Measurements from ENCODE around the gene TRMT61A. TPM values are rescaled to one million over a fixed set of nuclear protein-coding genes. Genes with fewer than 3 reads are reported as not detected.

The TRMT61A gene
- total and polyA plus RNA-seq, 10 of the 15 experiments (the other 5 are each of a cell fraction or from before 2014, with no cell fraction given): 0.11 to 21.9 (median 11.4) TPM

DNA sequence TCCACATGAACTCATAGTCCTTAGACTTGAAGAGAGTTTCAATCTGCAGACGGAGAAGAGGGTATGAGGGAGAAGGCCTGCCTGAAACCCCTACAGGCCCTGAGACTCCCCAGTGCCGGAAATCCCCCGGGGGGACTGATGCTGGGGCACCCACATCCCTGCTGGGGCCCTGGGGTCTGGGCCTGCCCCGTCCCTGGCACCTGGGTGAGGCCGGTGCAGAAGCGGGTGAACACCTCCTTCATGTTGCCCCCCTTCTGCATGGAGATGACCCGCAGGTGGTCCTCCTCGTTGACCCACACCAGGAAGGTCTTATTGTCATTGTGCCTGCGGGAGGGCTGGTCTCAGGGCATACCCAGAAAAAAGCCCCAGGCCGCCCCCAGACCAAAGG, 8.7 kb upstream of the TRMT61A start:
- DNase-seq (ENCODE audit: low read depth, low spot score): no peak
- Histone ChIP-seq H4K20me1 (ENCODE audit: control insufficient read depth, insufficient read depth) (no peaks in the 10 kb centered on the region), H3K9ac (ENCODE audit: control insufficient read depth, insufficient read depth, low read length) (peak overlapping the region; percentile 34; the same call in 1 of the 2 replicates), H3K79me2 (ENCODE audit: control insufficient read depth, insufficient read depth, low read length) (no peaks in the 10 kb centered on the region), H2AFZ (ENCODE audit: control insufficient read depth, low read depth, low read length) (peak overlapping the region; percentile 62; the same call in 1 of the 2 replicates), H3K9me3 (replicated peaks; ENCODE audit: control insufficient read depth, insufficient read depth, low read length) (no peaks in the 10 kb centered on the region; the same call in 2 of the 3 replicates), H3K36me3 (ENCODE audit: control insufficient read depth in 2 of 2, insufficient read depth in 2 of 2, low read length in 1 of 2) (no peaks in the 10 kb centered on the region), H3K4me1 (ENCODE audit: control insufficient read depth, insufficient read depth, low read length) (peaks cover 25% of the 10 kb centered on the region), H3K27me3 (replicated peaks in 1 of 2; ENCODE audit: control insufficient read depth in 2 of 2, insufficient read depth in 2 of 2, low read length in 1 of 2) (peaks cover 2% of the 10 kb centered on the region in 2 experiments; a peak in 2 of 4 replicates), H3K4me3 (no peak overlapping the region), H3K27ac (ENCODE audit: control insufficient read depth, insufficient read depth) (no peak overlapping the region), H3K4me2 (ENCODE audit: control insufficient read depth, insufficient read depth) (peak overlapping the region; percentile 97)
- RAD21 ChIA-PET (ENCODE audit: unreplicated experiment): interaction anchor here (0.6 to 1.4 kb wide), 3 partner anchors 10 to 44 kb away, joined by 3 to 7 read pairs (median 5); no protein-coding TSS in a partner anchor
- TF ChIP-seq, protein P1, sequence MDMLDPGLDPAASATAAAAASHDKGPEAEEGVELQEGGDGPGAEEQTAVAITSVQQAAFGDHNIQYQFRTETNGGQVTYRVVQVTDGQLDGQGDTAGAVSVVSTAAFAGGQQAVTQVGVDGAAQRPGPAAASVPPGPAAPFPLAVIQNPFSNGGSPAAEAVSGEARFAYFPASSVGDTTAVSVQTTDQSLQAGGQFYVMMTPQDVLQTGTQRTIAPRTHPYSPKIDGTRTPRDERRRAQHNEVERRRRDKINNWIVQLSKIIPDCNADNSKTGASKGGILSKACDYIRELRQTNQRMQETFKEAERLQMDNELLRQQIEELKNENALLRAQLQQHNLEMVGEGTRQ (IDR thresholded peaks at IDR 0.05; ENCODE audit: borderline replicate concordance, low read depth, low read length): no peak
- SMC1A ChIA-PET (ENCODE audit: uncharacterized antibody, unreplicated experiment): interaction anchor here (1.6 to 1.7 kb wide), 2 partner anchors 23 to 37 kb away, joined by 3 to 5 read pairs; no protein-coding TSS in a partner anchor
- POLR2A ChIA-PET: interaction anchor here (1.3 kb wide), 1 partner anchor 24 kb away, joined by 4 read pairs; no protein-coding TSS in a partner anchor
- in situ Hi-C loops (cut with MboI) (no loop called here), intact Hi-C loops (cut with micrococcal nuclease; ENCODE audit: unreplicated experiment) (no loop called here)
- no peak for FAIRE-seq
- BruUV-seq (replicated peaks): no TSS peak
- peak; percentile 29 for ATAC-seq
- CTCF ChIA-PET: interaction anchor here (0.7 to 6.5 kb wide), 4 partner anchors 9 to 1806 kb away, joined by 3 to 53 read pairs (median 22); partner anchors contain the start of gene TRMT61A
- WGBS (ENCODE audit: insufficient coverage, insufficient replicate concordance, low lambda C conversion rate, missing lambda C conversion rate): 7% methylated on average over 10 of the region's 10 CpGs

- H3K4me2 ChIP-seq (ENCODE audit: control insufficient read depth, insufficient read depth): peak overlapping the region; percentile 97
- ChIA-PET RAD21 (ENCODE audit: unreplicated experiment) (interaction anchor here (0.6 to 1.4 kb wide), 3 partner anchors 9 to 275 kb away, joined by 4 to 7 read pairs (median 5); no protein-coding TSS in a partner anchor), SMC1A (ENCODE audit: uncharacterized antibody, unreplicated experiment) (interaction anchor here (1.6 kb wide), 1 partner anchor 23 kb away, joined by 5 read pairs; no protein-coding TSS in a partner anchor), POLR2A (interaction anchor here (0.6 to 1.3 kb wide), 3 partner anchors 23 to 119 kb away, joined by 4 to 5 read pairs (median 4); no protein-coding TSS in a partner anchor), CTCF (interaction anchor here (0.7 to 6.5 kb wide), 6 partner anchors 8 to 1806 kb away, joined by 3 to 53 read pairs (median 4); partner anchors contain the start of genes BAG5 and TRMT61A)
- peak overlapping the region; percentile 62 for H2AFZ ChIP-seq (ENCODE audit: control insufficient read depth, low read depth, low read length)
- H3K4me1 ChIP-seq (ENCODE audit: control insufficient read depth, insufficient read depth, low read length): peaks cover 25% of the 10 kb centered on the region
- intact Hi-C loops (cut with micrococcal nuclease; ENCODE audit: unreplicated experiment) (no loop called here), in situ Hi-C loops (cut with MboI) (no loop called here)
- H3K9me3 ChIP-seq (replicated peaks; ENCODE audit: control insufficient read depth, insufficient read depth, low read length): no peaks in the 10 kb centered on the region; the same call in 2 of the 3 replicates
- H3K36me3 ChIP-seq (ENCODE audit: control insufficient read depth in 2 of 2, insufficient read depth in 2 of 2, low read length in 1 of 2): no peaks in the 10 kb centered on the region
- peak overlapping the region; percentile 34; the same call in 1 of the 2 replicates for H3K9ac ChIP-seq (ENCODE audit: control insufficient read depth, insufficient read depth, low read length)
- H3K4me3 ChIP-seq: peak overlapping the region; percentile 66
- no peaks in the 10 kb centered on the region for H4K20me1 ChIP-seq (ENCODE audit: control insufficient read depth, insufficient read depth)
- peaks cover 2% of the 10 kb centered on the region in 2 experiments; a peak in 2 of 4 replicates for H3K27me3 ChIP-seq (replicated peaks in 1 of 2; ENCODE audit: control insufficient read depth in 2 of 2, insufficient read depth in 2 of 2, low read length in 1 of 2)
- DNase-seq (ENCODE audit: low read depth, low spot score): no peak
- H3K79me2 ChIP-seq (ENCODE audit: control insufficient read depth, insufficient read depth, low read length): no peaks in the 10 kb centered on the region
- no peak for FAIRE-seq
- no TSS peak for BruUV-seq (replicated peaks)
- 0% methylated on average over 39 of the region's 66 CpGs for WGBS (ENCODE audit: insufficient coverage, insufficient replicate concordance, low lambda C conversion rate, missing lambda C conversion rate)
- ATAC-seq: peak; percentile 69
- H3K27ac ChIP-seq (ENCODE audit: control insufficient read depth, insufficient read depth): no peak overlapping the region
- TF ChIP-seq BHLHE40 (IDR thresholded peaks at IDR 0.05; ENCODE audit: borderline replicate concordance in 1 of 2, low read depth in 2 of 2, low read length in 1 of 2) (peak in 1 of 2 experiments; percentile 50; a peak in 2 of 4 replicates), NBN (IDR thresholded peaks at IDR 0.05) (0 out of 2 replicates have a peak, but pooled peaks have one; percentile 34), RAD51 (IDR thresholded peaks at IDR 0.05) (no peak), DPF2 (IDR thresholded peaks at IDR 0.05) (peak; percentile 30; the same call in 1 of the 2 replicates), RAD21 (IDR thresholded peaks at IDR 0.05; ENCODE audit: insufficient read depth, low read depth, low read length) (0 out of 2 replicates have a peak, but pooled peaks have one; percentile 12)
- TF ChIP-seq, protein P2, sequence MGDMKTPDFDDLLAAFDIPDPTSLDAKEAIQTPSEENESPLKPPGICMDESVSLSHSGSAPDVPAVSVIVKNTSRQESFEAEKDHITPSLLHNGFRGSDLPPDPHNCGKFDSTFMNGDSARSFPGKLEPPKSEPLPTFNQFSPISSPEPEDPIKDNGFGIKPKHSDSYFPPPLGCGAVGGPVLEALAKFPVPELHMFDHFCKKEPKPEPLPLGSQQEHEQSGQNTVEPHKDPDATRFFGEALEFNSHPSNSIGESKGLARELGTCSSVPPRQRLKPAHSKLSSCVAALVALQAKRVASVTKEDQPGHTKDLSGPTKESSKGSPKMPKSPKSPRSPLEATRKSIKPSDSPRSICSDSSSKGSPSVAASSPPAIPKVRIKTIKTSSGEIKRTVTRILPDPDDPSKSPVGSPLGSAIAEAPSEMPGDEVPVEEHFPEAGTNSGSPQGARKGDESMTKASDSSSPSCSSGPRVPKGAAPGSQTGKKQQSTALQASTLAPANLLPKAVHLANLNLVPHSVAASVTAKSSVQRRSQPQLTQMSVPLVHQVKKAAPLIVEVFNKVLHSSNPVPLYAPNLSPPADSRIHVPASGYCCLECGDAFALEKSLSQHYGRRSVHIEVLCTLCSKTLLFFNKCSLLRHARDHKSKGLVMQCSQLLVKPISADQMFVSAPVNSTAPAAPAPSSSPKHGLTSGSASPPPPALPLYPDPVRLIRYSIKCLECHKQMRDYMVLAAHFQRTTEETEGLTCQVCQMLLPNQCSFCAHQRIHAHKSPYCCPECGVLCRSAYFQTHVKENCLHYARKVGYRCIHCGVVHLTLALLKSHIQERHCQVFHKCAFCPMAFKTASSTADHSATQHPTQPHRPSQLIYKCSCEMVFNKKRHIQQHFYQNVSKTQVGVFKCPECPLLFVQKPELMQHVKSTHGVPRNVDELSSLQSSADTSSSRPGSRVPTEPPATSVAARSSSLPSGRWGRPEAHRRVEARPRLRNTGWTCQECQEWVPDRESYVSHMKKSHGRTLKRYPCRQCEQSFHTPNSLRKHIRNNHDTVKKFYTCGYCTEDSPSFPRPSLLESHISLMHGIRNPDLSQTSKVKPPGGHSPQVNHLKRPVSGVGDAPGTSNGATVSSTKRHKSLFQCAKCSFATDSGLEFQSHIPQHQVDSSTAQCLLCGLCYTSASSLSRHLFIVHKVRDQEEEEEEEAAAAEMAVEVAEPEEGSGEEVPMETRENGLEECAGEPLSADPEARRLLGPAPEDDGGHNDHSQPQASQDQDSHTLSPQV (IDR thresholded peaks at IDR 0.05): no peak
Observed at GRCh38 chr14:103520657-103521437, 8.1 kb upstream of the TRMT61A start.
